Ishikawa (cell line): ENCODE data around the gene FECH.

ENCODE experiments used
- CEBPB ChIP-seq: IDR thresholded peaks from 2 replicates; pipeline ENCODE4 v1.6.1; 2012
- CREB1 ChIP-seq: IDR thresholded peaks from 2 replicates; pipeline ENCODE4 v1.6.1; 2012; ENCODE audit warnings: low read depth
- EGR1 ChIP-seq: IDR thresholded peaks from 2 replicates; pipeline ENCODE4 v1.6.1; 2012
- EP300 ChIP-seq: IDR thresholded peaks from 2 replicates; pipeline ENCODE4 v1.6.1; 2012; ENCODE audit warnings: borderline replicate concordance
- FOXM1 ChIP-seq: IDR thresholded peaks from 2 replicates; pipeline ENCODE4 v1.6.1; 2012; ENCODE audit warnings: low read depth, borderline replicate concordance
- NFIC ChIP-seq: IDR thresholded peaks from 2 replicates; pipeline ENCODE4 v1.6.1; 2012
- RAD21 ChIP-seq: IDR thresholded peaks from 2 replicates; pipeline ENCODE4 v1.6.1; 2012; ENCODE audit warnings: low read depth
- REST ChIP-seq: IDR thresholded peaks from 2 replicates; pipeline ENCODE4 v1.6.1; 2012; ENCODE audit warnings: low read depth, mild to moderate bottlenecking
- TAF1 ChIP-seq: IDR thresholded peaks from 2 replicates; pipeline ENCODE4 v1.6.1; 2012; ENCODE audit warnings: low read depth, mild to moderate bottlenecking
- TCF12 ChIP-seq: IDR thresholded peaks from 2 replicates; pipeline ENCODE4 v1.6.1; 2012; ENCODE audit warnings: low read depth
- TEAD4 ChIP-seq: IDR thresholded peaks from 2 replicates; pipeline ENCODE4 v1.6.1; 2012
- YY1 ChIP-seq: IDR thresholded peaks from 2 replicates; pipeline ENCODE4 v1.6.1; 2012; ENCODE audit warnings: low read depth
- ZBTB7A ChIP-seq: IDR thresholded peaks from 2 replicates; pipeline ENCODE4 v1.6.1; 2012; ENCODE audit warnings: low read depth
- TF ChIP-seq, protein P1 (sequence below): IDR thresholded peaks from 2 replicates; pipeline ENCODE4 v1.6.1; 2012
- TF ChIP-seq, protein P2 (sequence below): IDR thresholded peaks from 2 replicates; pipeline ENCODE4 v1.6.1; 2012

Gene FECH

GRCh38 chr18:57547260-57547659, 39.2 kb downstream of the FECH start:
- no peak for TF ChIP-seq RAD21
- TF ChIP-seq REST, result no peak
- TF ChIP-seq, protein P1, sequence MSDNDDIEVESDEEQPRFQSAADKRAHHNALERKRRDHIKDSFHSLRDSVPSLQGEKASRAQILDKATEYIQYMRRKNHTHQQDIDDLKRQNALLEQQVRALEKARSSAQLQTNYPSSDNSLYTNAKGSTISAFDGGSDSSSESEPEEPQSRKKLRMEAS, result no peak
- TF ChIP-seq CEBPB, result no peak
- TF ChIP-seq, protein P2, sequence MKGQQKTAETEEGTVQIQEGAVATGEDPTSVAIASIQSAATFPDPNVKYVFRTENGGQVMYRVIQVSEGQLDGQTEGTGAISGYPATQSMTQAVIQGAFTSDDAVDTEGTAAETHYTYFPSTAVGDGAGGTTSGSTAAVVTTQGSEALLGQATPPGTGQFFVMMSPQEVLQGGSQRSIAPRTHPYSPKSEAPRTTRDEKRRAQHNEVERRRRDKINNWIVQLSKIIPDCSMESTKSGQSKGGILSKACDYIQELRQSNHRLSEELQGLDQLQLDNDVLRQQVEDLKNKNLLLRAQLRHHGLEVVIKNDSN, result no peak
- TF ChIP-seq EGR1, result no peak
- TF ChIP-seq TEAD4, result no peak
- TF ChIP-seq CREB1, result no peak

- no peak for TF ChIP-seq YY1
- TF ChIP-seq RAD21, result no peak
- TF ChIP-seq EGR1, result no peak
- no peak for TF ChIP-seq TCF12
Measured at GRCh38 chr18:57544936-57545660, 41.4 kb downstream of the FECH start.

- TF ChIP-seq TEAD4 (no peak), REST (no peak), FOXM1 (no peak), CREB1 (no peak), NFIC (no peak), RAD21 (no peak)
Measured at GRCh38 chr18:57543560-57543959, 42.9 kb downstream of the FECH start.

GRCh38 chr18:57542812-57543427, 43.6 kb downstream of the FECH start:
- TF ChIP-seq YY1, result no peak
- no peak for TF ChIP-seq TEAD4
- TF ChIP-seq TAF1, result no peak
- no peak for TF ChIP-seq ZBTB7A
- TF ChIP-seq CREB1, result no peak
- no peak for TF ChIP-seq EP300
- TF ChIP-seq, protein P1, result no peak
- TF ChIP-seq RAD21, result no peak

DNA sequence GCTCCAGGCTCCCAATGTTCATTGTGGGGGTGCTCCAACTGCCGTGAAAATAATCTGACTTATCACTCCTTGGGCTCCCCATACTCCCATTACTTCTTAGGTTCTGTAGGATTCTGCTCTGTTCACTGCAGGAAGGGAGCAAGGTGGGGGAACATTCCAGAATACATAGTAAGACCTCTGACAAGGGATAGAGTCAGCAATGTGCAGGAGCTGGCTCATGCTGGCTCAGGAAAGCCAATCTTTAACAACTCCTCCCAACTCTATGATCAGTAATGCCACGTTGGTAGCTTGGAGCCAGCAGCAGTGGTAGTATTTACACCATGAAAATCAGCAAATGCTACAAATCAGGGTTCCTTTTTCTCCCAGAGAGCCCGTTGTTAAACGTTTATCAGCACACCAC, 44.4 kb downstream of the FECH start:
- no peak for TF ChIP-seq TEAD4
- no peak for TF ChIP-seq FOXM1
- TF ChIP-seq NFIC, result no peak
- TF ChIP-seq TCF12, result no peak
- TF ChIP-seq CREB1, result no peak
- TF ChIP-seq YY1, result no peak
- TF ChIP-seq, protein P1, result no peak
- TF ChIP-seq TAF1, result no peak
- no peak for TF ChIP-seq EP300
- TF ChIP-seq EGR1, result no peak
- no peak for TF ChIP-seq ZBTB7A
- no peak for TF ChIP-seq RAD21
- TF ChIP-seq, protein P2, result no peak
- TF ChIP-seq CEBPB, result no peak

DNA sequence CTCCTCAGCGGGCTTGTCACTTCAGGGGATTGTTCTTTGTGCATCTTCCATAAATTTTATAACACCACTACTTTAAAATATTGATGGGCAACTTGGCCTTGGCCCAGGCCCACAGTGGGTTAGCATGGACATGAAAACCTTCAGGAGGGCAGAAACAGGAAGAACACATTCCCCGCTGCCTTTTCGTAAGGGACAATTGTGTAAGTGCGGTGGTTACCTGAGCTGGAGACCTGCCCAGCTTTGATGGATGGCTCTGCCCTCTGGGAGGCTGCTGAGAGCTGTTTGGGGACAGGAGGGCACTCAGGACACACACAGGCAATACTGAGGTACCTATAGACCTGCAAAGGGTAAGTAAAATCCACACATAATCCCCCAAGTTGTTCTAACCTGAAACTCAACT, 46.8 kb downstream of the FECH start:
- TF ChIP-seq EP300, result no peak
- no peak for TF ChIP-seq TCF12
- TF ChIP-seq CREB1, result no peak
- no peak for TF ChIP-seq NFIC
- TF ChIP-seq REST, result no peak
- no peak for TF ChIP-seq ZBTB7A
- TF ChIP-seq EGR1, result no peak
- no peak for TF ChIP-seq TEAD4
- no peak for TF ChIP-seq RAD21
